ENCODE results near the gene FAM184A. TPM values are rescaled to one million over a fixed set of nuclear protein-coding genes. Genes with fewer than 3 reads are reported as not detected.
"Not testable (repeated sequence)": the region's sequence is repeated elsewhere in the genome, so short reads cannot be mapped to it uniquely, and the experiment has no call there.

The FAM184A gene
- total RNA-seq, 1 experiment from 2014 or later = 1.3 TPM

GRCh38 chr6:118999494-119000040 is 78.9 kb downstream of the FAM184A start:
- intact Hi-C loops (cut with micrococcal nuclease) = no loop called here
- Mint-ChIP-seq H3K36me3 (ENCODE audit: insufficient read depth, unreplicated experiment) (no peaks in the 10 kb centered on the region), H3K27ac (ENCODE audit: low read depth, unreplicated experiment) (no peak overlapping the region), H3K9me3 (ENCODE audit: unreplicated experiment) (no peaks in the 10 kb centered on the region), H3K4me3 (ENCODE audit: unreplicated experiment) (no peak overlapping the region), H3K27me3 (ENCODE audit: insufficient read depth, unreplicated experiment) (no peaks in the 10 kb centered on the region), H3K4me1 (ENCODE audit: insufficient read depth, unreplicated experiment) (no peaks in the 10 kb centered on the region)
- POLR2A ChIA-PET = no interaction called here
- no TSS peak for BruUV-seq (replicated peaks)
- no peak for DNase-seq (ENCODE audit: unreplicated experiment)
- TF ChIP-seq, protein P1, sequence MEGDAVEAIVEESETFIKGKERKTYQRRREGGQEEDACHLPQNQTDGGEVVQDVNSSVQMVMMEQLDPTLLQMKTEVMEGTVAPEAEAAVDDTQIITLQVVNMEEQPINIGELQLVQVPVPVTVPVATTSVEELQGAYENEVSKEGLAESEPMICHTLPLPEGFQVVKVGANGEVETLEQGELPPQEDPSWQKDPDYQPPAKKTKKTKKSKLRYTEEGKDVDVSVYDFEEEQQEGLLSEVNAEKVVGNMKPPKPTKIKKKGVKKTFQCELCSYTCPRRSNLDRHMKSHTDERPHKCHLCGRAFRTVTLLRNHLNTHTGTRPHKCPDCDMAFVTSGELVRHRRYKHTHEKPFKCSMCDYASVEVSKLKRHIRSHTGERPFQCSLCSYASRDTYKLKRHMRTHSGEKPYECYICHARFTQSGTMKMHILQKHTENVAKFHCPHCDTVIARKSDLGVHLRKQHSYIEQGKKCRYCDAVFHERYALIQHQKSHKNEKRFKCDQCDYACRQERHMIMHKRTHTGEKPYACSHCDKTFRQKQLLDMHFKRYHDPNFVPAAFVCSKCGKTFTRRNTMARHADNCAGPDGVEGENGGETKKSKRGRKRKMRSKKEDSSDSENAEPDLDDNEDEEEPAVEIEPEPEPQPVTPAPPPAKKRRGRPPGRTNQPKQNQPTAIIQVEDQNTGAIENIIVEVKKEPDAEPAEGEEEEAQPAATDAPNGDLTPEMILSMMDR (IDR thresholded peaks at IDR 0.05; ENCODE audit: unreplicated experiment) = no peak
- CTCF ChIA-PET = interaction anchor here (1.8 kb wide), 1 partner anchor 111 kb away, joined by 8 read pairs; no protein-coding TSS in a partner anchor

GRCh38 chr6:118997426-118997825 is 81.0 kb downstream of the FAM184A start:
- CTCF ChIA-PET = interaction anchor here (0.9 kb wide), 1 partner anchor 10 kb away, joined by 3 read pairs; no protein-coding TSS in a partner anchor
- BruUV-seq (replicated peaks); H3K27ac Mint-ChIP-seq (ENCODE audit: low read depth, unreplicated experiment); H3K4me1 Mint-ChIP-seq (ENCODE audit: insufficient read depth, unreplicated experiment); H3K9me3 Mint-ChIP-seq (ENCODE audit: unreplicated experiment); POLR2A ChIA-PET; DNase-seq (ENCODE audit: unreplicated experiment); H3K36me3 Mint-ChIP-seq (ENCODE audit: insufficient read depth, unreplicated experiment); H3K27me3 Mint-ChIP-seq (ENCODE audit: insufficient read depth, unreplicated experiment); intact Hi-C loops (cut with micrococcal nuclease); H3K4me3 Mint-ChIP-seq (ENCODE audit: unreplicated experiment): not testable (repeated sequence)

- CTCF ChIA-PET = interaction anchor here (0.6 to 1.3 kb wide), 3 partner anchors 17 to 1123 kb away, joined by 3 to 6 read pairs (median 3); no protein-coding TSS in a partner anchor
- Mint-ChIP-seq H3K4me1 (ENCODE audit: insufficient read depth, unreplicated experiment) (no peaks in the 10 kb centered on the region), H3K27ac (ENCODE audit: low read depth, unreplicated experiment) (no peak overlapping the region), H3K4me3 (ENCODE audit: unreplicated experiment) (no peak overlapping the region), H3K9me3 (ENCODE audit: unreplicated experiment) (no peaks in the 10 kb centered on the region), H3K27me3 (ENCODE audit: insufficient read depth, unreplicated experiment) (no peaks in the 10 kb centered on the region), H3K36me3 (ENCODE audit: insufficient read depth, unreplicated experiment) (no peaks in the 10 kb centered on the region)
- POLR2A ChIA-PET = no interaction called here
- no peak for DNase-seq (ENCODE audit: unreplicated experiment)
- BruUV-seq (replicated peaks) = no TSS peak
- TF ChIP-seq, protein P1 (IDR thresholded peaks at IDR 0.05; ENCODE audit: unreplicated experiment) = no peak
- intact Hi-C loops (cut with micrococcal nuclease) = no loop called here
Measured at GRCh38 chr6:118996289-118996820, 82.1 kb downstream of the FAM184A start.

DNA sequence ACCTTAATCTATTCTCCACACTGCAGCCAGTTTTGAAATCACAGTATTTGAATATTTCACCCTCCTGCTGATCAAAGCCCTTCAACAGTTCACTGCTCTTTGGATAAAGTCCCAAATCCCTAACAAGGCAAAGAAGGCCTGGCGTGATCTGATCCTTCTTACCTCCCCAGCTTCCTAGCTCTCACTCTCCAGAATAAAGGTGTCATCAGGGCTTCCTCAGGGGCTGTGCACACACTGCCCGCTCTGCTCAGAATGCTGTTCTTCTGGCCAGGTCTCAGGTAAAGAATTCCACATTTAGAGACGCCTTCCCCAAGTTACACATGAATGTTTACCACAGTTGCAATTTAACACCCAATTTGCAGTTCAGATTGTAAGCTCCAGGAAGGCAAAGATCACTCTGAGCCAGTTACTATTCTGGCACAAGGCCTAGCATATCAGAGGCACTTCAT is 84.6 kb downstream of the FAM184A start:
- CTCF ChIA-PET = interaction anchor here (0.6 kb wide), 1 partner anchor 34 kb away, joined by 3 read pairs; no protein-coding TSS in a partner anchor
- POLR2A ChIA-PET = no interaction called here
- DNase-seq (ENCODE audit: unreplicated experiment) = no peak
- no peaks in the 10 kb centered on the region for H3K9me3 Mint-ChIP-seq (ENCODE audit: unreplicated experiment)
- H3K4me3 Mint-ChIP-seq (ENCODE audit: unreplicated experiment) = no peak overlapping the region
- H3K4me1 Mint-ChIP-seq (ENCODE audit: insufficient read depth, unreplicated experiment) = no peaks in the 10 kb centered on the region
- no peaks in the 10 kb centered on the region for H3K27me3 Mint-ChIP-seq (ENCODE audit: insufficient read depth, unreplicated experiment)
- H3K27ac Mint-ChIP-seq (ENCODE audit: low read depth, unreplicated experiment) = no peak overlapping the region
- no peaks in the 10 kb centered on the region for H3K36me3 Mint-ChIP-seq (ENCODE audit: insufficient read depth, unreplicated experiment)
- TF ChIP-seq, protein P1 (IDR thresholded peaks at IDR 0.05; ENCODE audit: unreplicated experiment) = no peak
- BruUV-seq (replicated peaks) = no TSS peak
- intact Hi-C loops (cut with micrococcal nuclease) = no loop called here

All from MCF 10A (cell line).